ENCODE data around the gene RAB25.

GRCh38 chr1:156055281-156056048 is 5.5 kb upstream of the RAB25 start:
- TF ChIP-seq CTCF (IDR thresholded peaks at IDR 0.05), result no peak
- TF ChIP-seq EP300 (IDR thresholded peaks at IDR 0.05), result no peak

Measured in ovary (tissue), 3 donors.